ENCODE data around the gene PPFIA2. TPM values are rescaled to one million over a fixed set of nuclear protein-coding genes. Genes with fewer than 3 reads are reported as not detected.

The PPFIA2 gene
- total RNA-seq, 4 donors from 2014 or later, result 0.37 to 8.9 (median 0.55) TPM; not detected in 1

- Histone ChIP-seq H3K4me1 (peaks cover 0 to 4% (median 0%) of the 10 kb centered on the region in 4 donors), H3K9me3 (no peaks in the 10 kb centered on the region), H3K27me3 (no peaks in the 10 kb centered on the region), H3K36me3 (no peaks in the 10 kb centered on the region), H3K4me3 (no peak overlapping the region), H3K27ac (no peak overlapping the region)
- DNase-seq, result no peak
- in situ Hi-C loops (cut with MboI; ENCODE audit: low pct_ligation_motif_present in 1 of 4, low pct_unique_long_range_greater_than_20kb in 1 of 4, low sequenced_read_pairs in 3 of 4), result no loop called here
- intact Hi-C loops (cut with DNase I; ENCODE audit: low total_unique reads), result no loop called here
- no peak for TF ChIP-seq POLR2A (IDR thresholded peaks at IDR 0.05)
- no peak for TF ChIP-seq CTCF (IDR thresholded peaks at IDR 0.05)
- no peak for TF ChIP-seq POLR2AphosphoS5 (IDR thresholded peaks at IDR 0.05)
- no peak for TF ChIP-seq EP300 (IDR thresholded peaks at IDR 0.05; ENCODE audit: low read depth)
Observed at GRCh38 chr12:81541121-81541520, 218.0 kb downstream of the PPFIA2 start.

- TF ChIP-seq EP300 (IDR thresholded peaks at IDR 0.05; ENCODE audit: low read depth) (no peak), CTCF (IDR thresholded peaks at IDR 0.05) (no peak), POLR2A (IDR thresholded peaks at IDR 0.05) (no peak), POLR2AphosphoS5 (IDR thresholded peaks at IDR 0.05) (no peak)
- intact Hi-C loops (cut with DNase I; ENCODE audit: low total_unique reads), result no loop called here
- H3K36me3 ChIP-seq, result no peaks in the 10 kb centered on the region
- no peaks in the 10 kb centered on the region for H3K27me3 ChIP-seq
- peaks cover 0 to 4% (median 0%) of the 10 kb centered on the region in 4 donors for H3K4me1 ChIP-seq
- H3K9me3 ChIP-seq, result no peaks in the 10 kb centered on the region
- WGBS, 2 donors (ENCODE audit: low coverage in 1 of 2), result 50 to 57% methylated on average over 3 of the region's 3 CpGs
- H3K27ac ChIP-seq, result no peak overlapping the region
- no peak for DNase-seq
- no peak overlapping the region for H3K4me3 ChIP-seq
- in situ Hi-C loops (cut with MboI; ENCODE audit: low pct_ligation_motif_present in 1 of 4, low pct_unique_long_range_greater_than_20kb in 1 of 4, low sequenced_read_pairs in 3 of 4), result no loop called here
Observed at GRCh38 chr12:81539279-81539678, 219.9 kb downstream of the PPFIA2 start.

GRCh38 chr12:81533054-81533453 lies 226.1 kb downstream of the PPFIA2 start:
- DNase-seq, result no peak
- Histone ChIP-seq H3K27me3 (no peaks in the 10 kb centered on the region), H3K9me3 (no peaks in the 10 kb centered on the region), H3K4me1 (no peaks in the 10 kb centered on the region), H3K36me3 (no peaks in the 10 kb centered on the region), H3K4me3 (no peak overlapping the region), H3K27ac (no peak overlapping the region)
- intact Hi-C loops (cut with DNase I; ENCODE audit: low total_unique reads) (no loop called here), in situ Hi-C loops (cut with MboI; ENCODE audit: low pct_ligation_motif_present in 1 of 4, low pct_unique_long_range_greater_than_20kb in 1 of 4, low sequenced_read_pairs in 3 of 4) (no loop called here)
- TF ChIP-seq EP300 (IDR thresholded peaks at IDR 0.05; ENCODE audit: low read depth) (no peak), POLR2AphosphoS5 (IDR thresholded peaks at IDR 0.05) (no peak), POLR2A (IDR thresholded peaks at IDR 0.05) (no peak), CTCF (IDR thresholded peaks at IDR 0.05) (no peak)
- 73 to 74% methylated on average over 2 of the region's 2 CpGs for WGBS, 2 donors (ENCODE audit: low coverage in 1 of 2)

- Histone ChIP-seq H3K27ac (no peak overlapping the region), H3K36me3 (no peaks in the 10 kb centered on the region), H3K4me3 (no peak overlapping the region), H3K9me3 (no peaks in the 10 kb centered on the region), H3K27me3 (no peaks in the 10 kb centered on the region), H3K4me1 (no peaks in the 10 kb centered on the region)
- in situ Hi-C loops (cut with MboI; ENCODE audit: low pct_ligation_motif_present in 1 of 4, low pct_unique_long_range_greater_than_20kb in 1 of 4, low sequenced_read_pairs in 3 of 4), result no loop called here
- no peak for DNase-seq
- WGBS, 2 donors (ENCODE audit: low coverage in 1 of 2), result 44 to 73% methylated on average over 2 of the region's 2 CpGs
- intact Hi-C loops (cut with DNase I; ENCODE audit: low total_unique reads), result no loop called here
- TF ChIP-seq EP300 (IDR thresholded peaks at IDR 0.05; ENCODE audit: low read depth), result no peak
- no peak for TF ChIP-seq POLR2AphosphoS5 (IDR thresholded peaks at IDR 0.05)
- TF ChIP-seq CTCF (IDR thresholded peaks at IDR 0.05), result no peak
Observed at GRCh38 chr12:81530352-81530751, 228.8 kb downstream of the PPFIA2 start.
